GM18508 (cell line): ENCODE data around the gene NRXN2.

Experiments used
- ATAC-seq: cut with Tn5 transposase; IDR thresholded peaks from one replicate; pipeline ENCODE4 v1.9.1; 2021; ENCODE audit warnings: moderate number of reproducible peaks; ENCODE audit not compliant: insufficient read depth, unreplicated experiment

Gene NRXN2

DNA sequence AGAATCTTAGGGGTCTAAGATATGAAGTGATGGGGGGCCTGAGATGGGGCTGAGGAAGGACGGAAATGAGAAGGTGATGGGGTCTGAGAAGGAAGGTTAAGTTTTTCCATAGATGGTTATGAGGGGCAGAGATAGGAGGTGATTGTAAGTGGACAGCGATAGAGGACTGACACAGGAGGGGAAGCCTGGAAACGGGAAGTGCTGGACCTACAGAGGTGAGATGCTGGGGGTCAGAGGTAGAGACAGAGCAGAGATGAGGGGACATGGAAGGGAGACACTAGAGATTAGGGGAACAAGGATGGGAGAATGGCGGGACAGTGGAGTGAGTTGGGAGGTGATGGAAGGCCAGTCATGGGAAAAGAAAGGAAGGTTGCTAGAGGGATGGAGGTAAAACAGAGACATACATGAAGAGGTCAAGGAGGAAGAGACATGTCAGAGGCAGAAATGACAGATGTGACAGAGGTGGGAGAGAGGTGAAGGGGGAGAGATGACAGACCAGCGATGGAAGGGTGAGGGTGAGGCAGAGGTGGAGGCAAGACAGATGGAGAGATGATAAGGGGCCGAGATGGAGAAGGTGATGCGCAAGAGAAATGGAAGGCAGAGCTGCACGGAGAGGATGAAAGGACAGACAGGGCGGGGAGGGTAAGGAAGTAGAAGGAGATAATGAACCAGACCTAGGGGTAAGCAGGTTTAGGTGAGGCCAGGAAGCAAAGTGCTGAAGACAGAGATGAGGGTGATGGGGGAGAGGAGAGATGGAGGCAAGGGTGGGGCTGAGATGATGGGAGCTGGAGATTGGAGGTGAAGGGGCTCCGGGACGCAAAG lies 81.2 kb downstream of the NRXN2 start:
- ATAC-seq: no peak

DNA sequence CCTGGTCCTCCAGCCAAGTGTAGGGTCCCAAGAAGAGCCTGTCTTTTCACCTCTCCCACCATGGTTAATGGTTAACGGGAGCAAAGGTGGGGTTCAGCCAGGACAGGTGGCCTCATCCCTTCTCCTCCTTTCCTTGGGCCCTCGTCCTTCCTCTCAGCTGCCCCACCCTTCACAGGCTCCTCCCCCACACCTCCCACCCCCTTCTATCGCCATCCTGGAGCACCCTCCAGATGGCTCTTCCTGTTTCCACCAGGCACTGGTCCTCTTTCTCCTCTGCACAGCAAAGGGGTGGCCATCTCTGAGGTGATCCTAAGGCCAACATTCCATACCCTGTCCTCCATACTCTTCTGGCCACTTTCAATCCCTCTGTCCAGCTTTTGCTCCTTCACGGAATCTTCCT lies 83.1 kb downstream of the NRXN2 start:
- ATAC-seq: no peak

DNA sequence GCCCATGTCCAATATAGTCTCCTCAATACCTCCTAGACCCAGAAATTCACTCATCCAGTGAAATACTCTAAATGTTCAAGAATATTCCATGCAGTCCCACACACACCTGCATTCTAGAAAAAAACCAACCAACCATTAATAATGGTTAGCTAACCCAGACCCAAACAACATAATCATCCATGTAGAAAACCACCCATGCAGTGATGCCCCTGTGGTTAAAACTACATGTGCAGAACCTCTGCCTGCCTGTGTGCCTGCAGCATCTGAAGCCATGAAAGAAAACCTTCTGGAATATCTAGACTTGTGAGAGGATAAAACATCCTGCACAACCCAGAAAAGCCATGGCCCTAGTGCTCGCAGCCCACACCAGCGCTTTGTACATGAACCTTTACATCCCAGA lies 84.2 kb downstream of the NRXN2 start:
- no peak for ATAC-seq

DNA sequence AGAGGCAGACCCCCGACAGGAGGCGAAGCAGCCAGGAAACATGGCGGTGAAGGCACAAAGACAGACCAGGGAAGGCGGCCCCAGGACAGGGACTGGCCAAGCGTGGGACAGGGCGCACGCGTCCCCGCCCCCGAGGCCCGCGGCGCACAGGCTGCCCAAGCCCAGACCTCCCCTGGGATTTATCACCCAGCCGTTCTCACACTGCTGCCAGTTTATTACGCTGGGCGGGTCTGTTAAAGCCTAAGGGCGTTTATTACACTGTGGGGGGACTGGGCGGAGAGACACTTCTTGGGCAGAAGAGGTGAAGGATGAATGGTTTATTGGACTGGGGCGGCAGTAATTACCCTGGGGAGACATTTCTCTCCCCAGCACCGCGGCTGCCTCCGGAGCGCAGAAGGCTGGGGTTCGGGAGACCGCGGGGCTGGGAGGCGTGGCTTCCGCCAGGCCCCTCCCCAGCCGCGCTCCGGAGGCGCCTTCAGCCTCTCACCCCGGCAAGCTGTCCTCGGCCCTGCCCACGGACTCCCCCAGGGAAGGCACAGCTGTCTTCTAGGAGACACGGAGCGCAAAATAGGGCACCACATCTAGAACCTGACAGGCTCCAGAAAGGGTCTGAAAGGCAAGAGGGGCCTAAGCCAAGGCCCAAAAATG lies 84.9 kb downstream of the NRXN2 start:
- no peak for ATAC-seq

DNA sequence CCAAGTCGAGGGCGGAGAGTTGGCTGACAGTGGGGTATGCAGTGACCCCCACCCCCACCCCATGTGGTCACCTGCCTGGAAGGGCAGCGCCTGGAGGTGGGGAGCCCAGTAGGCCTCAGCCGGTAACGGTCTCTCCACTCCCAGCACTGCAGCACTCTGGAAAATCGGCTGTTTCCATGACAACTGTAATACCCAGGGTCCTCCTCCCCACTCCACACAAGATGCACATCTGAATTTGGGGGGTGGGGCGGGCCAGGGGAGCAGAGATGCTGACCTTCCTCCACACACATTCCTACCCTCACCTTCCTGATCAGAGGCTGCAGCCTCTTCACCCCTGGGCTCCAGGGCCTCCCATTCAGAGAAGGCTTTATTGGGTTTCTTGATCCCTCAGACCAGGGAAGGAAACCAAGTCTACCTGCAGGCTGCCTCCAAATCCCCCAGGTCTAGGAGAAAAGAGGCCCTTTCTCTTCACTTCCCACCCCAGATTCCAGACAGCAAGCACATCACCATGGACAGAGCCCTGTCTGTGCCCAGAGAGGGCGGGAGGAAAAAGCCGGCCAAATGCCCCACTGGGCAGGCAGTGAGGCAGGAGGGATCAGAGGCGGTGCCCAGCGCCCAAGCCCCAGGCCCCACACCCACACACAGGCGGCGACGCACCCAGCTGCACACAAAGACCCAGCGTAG lies 85.5 kb downstream of the NRXN2 start:
- no peak for ATAC-seq

DNA sequence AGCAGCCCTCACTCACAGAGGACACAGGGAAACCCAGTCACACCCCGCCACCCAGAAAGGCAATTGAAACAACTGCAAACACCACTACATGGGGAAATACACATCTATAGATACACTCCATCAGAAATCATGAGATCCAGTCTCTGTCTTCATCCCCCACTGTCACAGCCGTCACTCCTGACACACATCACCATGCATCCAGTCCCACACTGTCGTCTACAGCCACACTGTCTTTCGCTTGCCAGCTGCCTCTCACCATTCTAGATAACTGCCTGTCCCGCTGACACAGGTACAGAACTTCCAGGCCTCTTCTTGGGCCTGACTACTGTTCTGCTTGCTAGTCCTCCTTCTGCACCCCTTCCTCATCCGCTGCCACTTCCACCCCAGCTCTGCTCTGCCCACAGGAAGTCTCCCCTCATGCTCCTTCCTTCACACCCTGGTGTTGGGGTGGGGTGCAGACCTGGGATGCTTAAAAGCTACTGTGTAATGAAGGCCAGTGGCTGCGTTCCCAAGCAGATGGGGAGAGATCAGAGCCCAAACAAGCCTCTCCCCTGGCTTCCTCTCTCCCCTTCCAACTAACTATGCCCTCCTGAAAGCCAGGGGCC lies 89.3 kb downstream of the NRXN2 start:
- ATAC-seq: no peak

DNA sequence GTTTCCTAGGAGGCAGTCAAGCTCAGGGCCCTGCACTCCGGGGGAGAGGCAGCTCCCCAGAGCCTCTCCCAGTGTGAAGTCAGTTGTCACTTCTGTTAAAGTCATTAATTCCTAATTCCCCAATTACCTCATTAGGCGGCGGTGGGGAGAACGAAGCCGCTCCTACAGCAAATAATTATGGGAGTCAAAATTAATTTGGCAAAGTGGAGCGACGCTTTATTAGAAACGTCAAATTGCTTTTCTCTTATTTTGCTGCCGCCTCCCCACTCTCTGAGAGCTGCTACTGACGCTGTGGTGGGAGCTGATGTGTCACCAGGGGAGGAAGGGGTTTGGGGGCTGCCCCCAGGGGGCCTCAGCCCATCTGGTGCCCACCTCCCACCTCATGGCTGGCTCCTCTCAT lies 90.3 kb downstream of the NRXN2 start:
- ATAC-seq: no peak

DNA sequence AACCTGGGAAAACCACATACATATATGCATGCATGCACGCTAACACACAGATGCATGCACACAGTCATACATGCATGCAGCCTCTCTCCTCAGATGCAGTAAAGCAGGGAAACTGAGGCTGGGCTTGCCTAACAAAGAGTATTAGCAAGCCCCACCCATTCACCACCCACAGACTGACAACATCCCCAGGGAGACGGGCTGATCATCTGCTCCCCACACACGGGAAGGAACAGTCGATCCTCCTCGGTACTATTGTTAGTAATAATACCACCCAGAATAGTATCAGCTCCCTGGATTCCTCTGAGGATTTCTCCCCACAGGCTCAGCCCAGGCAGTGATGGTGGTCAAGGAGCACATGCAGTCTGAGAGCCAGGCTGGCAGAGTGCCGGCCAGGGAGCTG lies 90.8 kb downstream of the NRXN2 start:
- ATAC-seq: no peak

DNA sequence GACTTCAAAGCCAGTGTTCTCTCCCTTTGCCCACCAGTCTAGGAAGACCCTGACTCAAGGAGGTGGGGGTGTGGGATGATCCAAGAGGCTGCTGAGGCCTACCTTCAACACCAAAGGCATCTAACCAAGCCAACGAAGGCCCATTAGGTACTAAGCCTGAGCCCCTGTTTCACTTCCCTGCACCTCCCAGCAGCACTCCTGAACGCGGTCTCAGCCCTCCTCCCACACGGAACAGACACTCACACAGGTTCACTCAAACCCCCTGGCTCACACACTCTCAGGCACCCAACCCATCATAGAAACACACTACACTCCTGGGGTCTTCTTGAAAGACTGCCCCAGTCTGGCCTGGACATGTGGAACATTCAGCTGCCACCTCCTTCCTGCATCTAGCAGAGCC lies 91.3 kb downstream of the NRXN2 start:
- no peak for ATAC-seq

DNA sequence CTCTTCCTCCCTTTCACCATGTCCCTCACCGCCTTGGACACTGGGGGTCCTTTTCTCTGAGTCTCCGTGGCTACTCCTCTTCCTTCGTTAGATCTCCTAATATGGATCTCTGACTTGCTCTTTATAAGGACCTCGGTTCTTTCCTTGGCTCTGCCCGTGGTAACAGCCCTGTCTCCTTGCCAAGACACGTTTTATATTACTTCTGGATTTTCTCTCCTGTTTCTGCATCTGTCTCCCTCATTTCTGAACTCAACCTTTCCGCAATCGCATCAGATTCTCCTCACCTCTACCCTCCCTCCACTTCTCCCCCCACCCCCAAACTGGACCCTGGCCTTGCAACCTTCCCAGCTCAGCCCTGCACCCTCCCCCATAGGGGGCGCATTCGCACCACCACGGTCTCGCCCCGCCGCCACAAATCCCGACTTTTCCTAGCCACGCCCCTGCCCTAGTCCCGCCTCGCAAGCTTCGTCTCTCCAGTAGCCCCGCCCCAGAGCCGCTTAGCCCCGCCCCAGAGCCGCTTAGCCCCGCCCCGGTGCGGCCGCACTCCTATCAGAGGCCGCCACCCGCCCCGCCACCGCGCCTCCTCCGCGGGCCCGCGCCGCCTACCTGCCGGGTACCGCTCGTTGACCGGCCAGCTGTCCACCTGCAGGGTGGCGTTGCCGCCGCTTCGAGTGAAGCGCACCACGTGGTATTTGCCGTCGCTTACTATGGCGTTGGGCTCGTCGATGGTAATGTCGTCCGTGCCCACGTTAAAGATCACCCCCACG lies 93.0 kb downstream of the NRXN2 start:
- ATAC-seq: no peak

DNA sequence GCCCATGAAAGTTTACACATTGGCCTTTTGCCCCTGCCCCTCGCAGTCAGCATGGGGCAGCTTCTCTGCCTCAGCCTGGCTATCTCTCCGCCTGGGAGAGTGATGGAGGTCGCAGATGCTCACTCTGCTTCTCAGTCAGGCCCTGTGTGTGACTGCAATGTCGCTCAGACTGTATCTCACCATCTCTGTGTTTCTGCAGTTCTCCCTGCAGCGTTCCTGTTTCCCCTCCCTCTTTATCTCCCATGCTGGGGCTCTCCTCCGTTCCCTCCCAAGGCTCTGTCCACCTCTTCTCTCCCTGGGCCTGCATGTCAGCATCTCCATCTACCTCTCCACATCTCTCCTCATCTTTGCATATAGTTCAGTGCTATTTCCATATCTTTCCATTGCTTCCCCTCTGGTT lies 93.9 kb downstream of the NRXN2 start:
- no peak for ATAC-seq

DNA sequence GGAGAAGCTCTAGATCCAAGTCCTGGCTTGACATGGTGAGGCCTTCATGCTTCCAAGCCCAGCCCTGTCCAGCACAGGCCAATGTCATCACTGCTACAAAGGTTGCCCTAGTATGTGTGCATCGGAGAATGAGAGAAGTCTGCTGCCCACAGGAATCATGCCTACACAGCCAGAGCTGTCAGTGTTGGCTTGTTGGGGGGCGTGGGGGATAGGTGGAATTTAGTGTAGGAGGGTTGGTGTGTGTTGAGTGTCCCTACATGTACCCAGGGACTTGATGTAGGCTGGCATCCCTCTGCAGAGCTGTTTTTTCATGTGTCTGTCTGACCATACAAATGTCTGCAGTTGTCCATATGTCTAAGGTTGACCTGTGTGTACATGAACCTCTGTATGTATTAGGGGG lies 94.4 kb downstream of the NRXN2 start:
- no peak for ATAC-seq

DNA sequence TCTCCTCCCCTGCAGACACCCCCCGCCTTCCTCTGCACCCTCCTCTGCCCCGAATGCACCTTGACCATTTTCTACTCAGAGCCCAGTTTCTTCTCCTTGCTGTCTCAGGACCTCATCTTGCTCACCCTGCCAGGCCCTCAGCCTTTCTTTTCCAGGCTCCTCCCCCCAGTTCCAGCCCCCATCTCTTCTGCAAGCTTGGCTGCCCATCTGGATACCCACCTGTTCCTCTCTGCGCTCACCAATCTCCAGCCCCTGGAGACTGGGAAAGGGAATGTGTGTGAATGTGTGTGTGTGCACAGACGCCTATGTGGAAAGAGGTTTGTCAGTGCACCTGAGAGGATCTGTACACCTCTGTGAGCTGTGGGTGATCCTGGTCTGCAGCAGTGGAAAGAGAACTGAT lies 95.6 kb downstream of the NRXN2 start:
- no peak for ATAC-seq

DNA sequence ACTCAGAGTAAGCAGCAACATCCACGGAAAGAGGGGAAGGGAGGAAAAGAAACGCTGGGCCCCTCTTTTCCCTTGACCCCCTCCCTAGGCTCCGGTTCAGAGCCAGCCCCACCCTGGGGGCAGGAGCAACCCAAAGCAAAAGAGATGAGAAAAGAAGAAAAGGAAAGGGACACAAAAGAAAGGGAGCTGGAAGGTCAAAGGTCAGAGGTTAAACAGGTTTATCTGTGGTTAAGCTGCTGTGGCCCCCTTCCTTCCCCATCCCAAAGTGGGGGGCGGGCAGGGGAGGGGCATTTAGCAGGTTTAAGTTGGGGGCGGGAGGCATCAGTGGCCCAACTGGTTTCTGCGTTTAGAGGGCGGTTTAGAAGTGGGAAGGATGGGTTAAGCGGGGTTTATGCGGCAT lies 96.4 kb downstream of the NRXN2 start:
- ATAC-seq: no peak

DNA sequence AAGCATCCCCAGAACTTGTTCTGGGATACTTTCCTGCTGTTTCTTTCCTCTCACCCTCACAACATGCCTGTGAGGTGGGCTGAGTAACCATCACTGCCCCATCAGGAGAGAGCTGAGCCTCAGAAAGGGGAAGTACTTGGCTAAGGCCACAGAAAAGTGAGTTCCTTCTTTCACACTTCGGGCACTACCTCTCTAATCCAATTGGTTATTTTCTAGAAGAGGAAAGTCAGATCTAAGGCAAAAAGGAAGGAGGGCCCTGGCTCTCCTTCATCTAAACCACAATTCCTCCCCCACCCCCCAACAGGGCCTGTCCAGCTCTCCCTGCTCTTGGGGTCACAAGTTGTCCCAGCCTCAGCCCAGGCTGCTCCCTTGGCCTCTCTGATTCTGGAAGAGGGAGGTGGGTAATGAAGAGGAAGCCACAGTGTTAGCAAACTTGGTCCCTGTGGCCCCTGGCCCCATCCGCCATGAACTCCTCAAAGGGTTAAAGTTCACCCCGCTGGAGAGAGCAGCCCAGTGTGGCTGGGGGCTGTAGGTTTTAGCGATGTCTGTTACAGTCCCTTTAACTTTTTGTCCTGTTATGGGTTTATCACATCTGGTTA lies 98.0 kb downstream of the NRXN2 start:
- ATAC-seq: no peak

DNA sequence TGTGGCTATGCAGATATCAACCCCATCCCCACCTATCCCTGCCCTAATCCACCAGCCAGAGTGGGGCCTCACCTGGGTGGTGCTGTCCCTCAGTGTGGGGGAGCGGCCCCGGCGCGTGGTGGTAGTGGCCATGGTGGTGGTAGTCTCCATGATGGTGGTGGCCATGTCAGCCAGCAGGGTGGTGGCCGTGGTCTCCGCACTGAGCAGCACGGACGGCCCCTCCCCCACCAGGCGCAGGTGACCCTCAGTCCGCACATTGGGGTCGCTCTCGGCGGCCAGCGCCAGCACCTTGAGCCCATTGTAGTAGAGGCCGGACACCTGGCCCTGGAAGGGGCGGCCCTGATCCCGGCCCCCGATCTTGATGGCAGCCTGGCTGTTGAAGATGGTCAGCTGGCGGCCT lies 100.3 kb downstream of the NRXN2 start:
- ATAC-seq: no peak

DNA sequence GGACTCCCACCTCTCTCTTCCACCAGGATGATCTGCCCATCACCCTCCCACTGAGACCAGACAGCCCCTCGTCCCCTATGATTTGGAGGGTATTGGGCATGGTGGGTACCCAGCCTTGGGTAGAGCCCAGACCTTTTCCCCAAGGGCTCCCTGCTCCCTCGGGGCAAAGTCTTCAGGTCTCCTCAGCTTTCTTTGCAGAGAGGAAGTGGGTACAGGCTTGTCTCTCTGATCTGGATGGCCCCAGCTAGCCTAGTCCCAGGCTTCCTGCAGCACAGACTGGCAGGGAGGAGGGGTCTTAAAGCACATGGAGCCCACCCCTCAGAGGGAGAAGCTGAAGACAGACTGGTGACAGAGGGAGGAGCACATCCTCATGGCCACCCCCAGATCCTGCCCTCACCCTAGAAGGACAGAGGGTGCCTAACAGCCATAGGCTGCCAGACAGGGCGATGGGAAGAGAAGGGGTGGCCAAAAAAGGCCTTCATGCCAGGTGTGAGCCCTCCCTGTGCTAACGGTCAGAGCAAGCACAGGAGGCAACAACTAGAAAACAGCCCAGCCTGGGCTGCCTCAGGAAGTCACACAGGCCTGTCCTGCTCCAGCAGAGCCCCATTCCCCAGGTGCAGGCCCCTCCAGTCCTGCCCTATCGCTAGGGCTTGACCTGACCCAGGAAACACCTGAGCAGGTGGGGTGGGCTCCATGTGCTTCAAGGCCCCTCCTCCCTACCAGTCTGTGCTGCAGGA lies 101.5 kb downstream of the NRXN2 start:
- ATAC-seq: no peak

DNA sequence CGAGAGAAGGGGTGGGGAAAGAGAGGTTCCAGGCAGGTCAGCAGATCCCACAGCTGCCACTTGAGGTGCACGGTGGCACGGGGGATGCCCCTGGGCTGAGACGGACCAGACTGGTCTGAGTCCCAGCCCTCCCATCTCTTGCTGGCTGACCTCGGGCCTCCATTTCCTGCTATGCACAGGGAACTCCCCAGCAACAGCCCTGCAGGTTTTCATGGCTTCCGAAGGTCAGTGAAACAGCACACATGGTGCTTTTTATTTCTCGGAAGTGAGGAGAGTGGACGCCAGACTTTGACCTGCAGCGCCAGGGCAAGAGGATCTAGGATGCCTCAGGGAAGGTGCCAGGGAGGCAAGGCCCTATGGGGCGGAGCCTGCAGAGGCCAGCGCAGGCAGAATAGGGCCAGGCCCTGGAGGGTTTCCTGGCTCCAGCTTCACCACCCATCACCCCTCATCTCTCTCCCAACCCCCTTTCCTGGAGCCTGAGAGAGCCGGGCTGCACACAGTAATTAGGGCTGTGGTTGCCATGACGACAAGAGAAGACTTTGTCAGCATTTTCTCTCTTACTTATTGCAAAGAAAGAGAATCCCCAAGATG lies 102.5 kb downstream of the NRXN2 start:
- no peak for ATAC-seq

DNA sequence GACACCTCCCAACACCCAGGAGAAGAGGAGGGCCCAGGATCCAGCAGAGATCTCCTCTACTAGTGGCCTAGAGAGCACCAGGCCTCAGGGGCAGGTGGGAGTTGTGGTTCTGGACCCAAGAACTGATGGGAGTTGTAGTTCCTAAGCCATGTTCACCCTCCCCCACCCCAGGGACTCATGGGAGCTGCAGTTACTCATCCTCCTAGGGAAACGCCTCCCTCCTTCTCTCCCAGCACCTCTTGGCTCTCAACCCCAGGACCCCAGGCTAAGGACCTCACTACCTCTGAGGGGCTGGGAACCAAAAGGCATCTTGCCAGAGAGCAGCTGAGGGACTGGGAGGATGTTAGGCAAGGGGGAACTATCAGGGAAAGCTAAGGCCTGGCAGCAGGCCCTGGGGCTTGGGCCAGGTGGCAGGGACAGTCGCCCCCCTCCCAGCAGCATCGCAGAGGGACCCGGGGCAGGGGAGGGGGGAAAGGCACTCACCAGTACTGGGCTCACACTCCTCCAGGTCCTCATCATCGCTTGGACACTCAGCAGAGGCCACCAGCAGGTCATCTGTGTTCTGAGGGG lies 103.1 kb downstream of the NRXN2 start:
- no peak for ATAC-seq
